Calu3 (cell line): ENCODE measurements around the gene TUT4. TPM values are rescaled to one million over a fixed set of nuclear protein-coding genes. Genes with fewer than 3 reads are reported as not detected.

Source experiments
- Bru-seq: library from RNA; stranded (reverse); fragments of 400-500 nt; gene quantifications from one replicate; lab custom pipeline; 2021; lab: Mats Ljungman, UMichigan
- BruChase-seq, 2 experiments: library from RNA; stranded (reverse); fragments of 400-500 nt; gene quantifications; one replicate each; lab custom pipeline; 2021; lab: Mats Ljungman, UMichigan
- BruUV-seq: library from RNA; stranded (reverse); fragments of 400-500 nt; replicated peaks from 2 replicates; lab custom pipeline; 2021; lab: Mats Ljungman, UMichigan
- CTCF ChIA-PET: fragments of 300-600 bp; sonication (Branson Sonifier 250); formaldehyde crosslinking; loops from one replicate; lab custom pipeline; 2022; ENCODE audit warnings: antibody characterized with exemption; lab: Charles Lee
- DNase-seq: peaks from one replicate; pipeline ENCODE4 v3.0.0; 2022
- H3K27ac Mint-ChIP-seq: one replicate; pipeline ENCODE4 v1.8.0; 2022; ENCODE audit warnings: mixed read lengths; ENCODE audit not compliant: unreplicated experiment
- H3K27me3 Mint-ChIP-seq: one replicate; pipeline ENCODE4 v1.8.0; 2022; ENCODE audit warnings: mixed read lengths; ENCODE audit not compliant: unreplicated experiment
- H3K36me3 Mint-ChIP-seq: one replicate; pipeline ENCODE4 v1.8.0; 2022; ENCODE audit warnings: mild to moderate bottlenecking, moderate library complexity, mixed read lengths; ENCODE audit not compliant: insufficient read depth, unreplicated experiment
- H3K4me1 Mint-ChIP-seq: one replicate; pipeline ENCODE4 v1.8.0; 2022; ENCODE audit warnings: mild to moderate bottlenecking, low read depth, mixed read lengths; ENCODE audit not compliant: unreplicated experiment
- H3K4me3 Mint-ChIP-seq: one replicate; pipeline ENCODE4 v1.8.0; 2022; ENCODE audit warnings: mild to moderate bottlenecking, low read depth, moderate library complexity, mixed read lengths; ENCODE audit not compliant: unreplicated experiment
- H3K9me3 Mint-ChIP-seq: one replicate; pipeline ENCODE4 v1.8.0; 2022; ENCODE audit warnings: low read depth, mixed read lengths; ENCODE audit not compliant: unreplicated experiment
- intact Hi-C: fragments of 100-400 bp; cut with micrococcal nuclease; formaldehyde crosslinking; loops from one replicate; pipeline ENCODE4 v1.10.0; 2022; ENCODE audit not compliant: unreplicated experiment
- long read RNA-seq: library from polyadenylated mRNA; stranded (forward); transcript quantifications from one replicate; pipeline ENCODE4 v2.0.0, GENCODE V29; 2022
- total RNA-seq: library from RNA; stranded (reverse); gene quantifications from 2 replicates; pipeline ENCODE4 v1.2.3, GENCODE V29; 2022
- TF ChIP-seq, protein P1 (sequence below): fragments of 200-600 bp; IDR thresholded peaks from one replicate; pipeline ENCODE4 v1.8.0; 2022; ENCODE audit warnings: antibody characterized with exemption; ENCODE audit not compliant: unreplicated experiment

Gene TUT4
- total RNA-seq: 41.4 and 55.9 TPM in 2 replicates
- Bru-seq, nascent RNA: percentile 79 among the genes with signal in this experiment
- BruChase-seq, experiment 1, labeled RNA remaining after a 6-hour chase: percentile 77 among the genes with signal in this experiment
- percentile 84 among the genes with signal in this experiment for BruChase-seq, experiment 2, labeled RNA remaining after a 2-hour chase
- long read RNA-seq, partial matches to known transcripts: 5 of 26 reads
- long read RNA-seq, other reads (novel, unspliced or antisense): 21 of 26 reads

GRCh38 chr1:52552505-52553361 lies at the start of gene TUT4:
TSS of gene TUT4 (minus strand) at chr1:52553092. CDS start at chr1:52526280, 26,812 bp downstream.
- H3K27ac Mint-ChIP-seq: no peak within 1 kb of the TSS
- DNase-seq: peak; percentile 72
- H3K9me3 Mint-ChIP-seq: no peaks in the 10 kb centered on the region
- H3K36me3 Mint-ChIP-seq: no peaks in the 10 kb centered on the region
- no peaks in the 10 kb centered on the region for H3K27me3 Mint-ChIP-seq
- no TSS peak for BruUV-seq
- peaks cover 27% of the 10 kb centered on the region for H3K4me1 Mint-ChIP-seq
- intact Hi-C loops: loop anchor here (5.0 kb wide), 1 partner anchor 135 kb away; no protein-coding TSS in a partner anchor
- CTCF ChIA-PET: interaction anchor here (0.6 to 1.4 kb wide), 13 partner anchors 8 to 614 kb away, joined by 3 to 12 read pairs (median 5); partner anchors contain the start of genes ORC1 and PRPF38A
- no peak within 1 kb of the TSS for H3K4me3 Mint-ChIP-seq
- TF ChIP-seq, protein P1, sequence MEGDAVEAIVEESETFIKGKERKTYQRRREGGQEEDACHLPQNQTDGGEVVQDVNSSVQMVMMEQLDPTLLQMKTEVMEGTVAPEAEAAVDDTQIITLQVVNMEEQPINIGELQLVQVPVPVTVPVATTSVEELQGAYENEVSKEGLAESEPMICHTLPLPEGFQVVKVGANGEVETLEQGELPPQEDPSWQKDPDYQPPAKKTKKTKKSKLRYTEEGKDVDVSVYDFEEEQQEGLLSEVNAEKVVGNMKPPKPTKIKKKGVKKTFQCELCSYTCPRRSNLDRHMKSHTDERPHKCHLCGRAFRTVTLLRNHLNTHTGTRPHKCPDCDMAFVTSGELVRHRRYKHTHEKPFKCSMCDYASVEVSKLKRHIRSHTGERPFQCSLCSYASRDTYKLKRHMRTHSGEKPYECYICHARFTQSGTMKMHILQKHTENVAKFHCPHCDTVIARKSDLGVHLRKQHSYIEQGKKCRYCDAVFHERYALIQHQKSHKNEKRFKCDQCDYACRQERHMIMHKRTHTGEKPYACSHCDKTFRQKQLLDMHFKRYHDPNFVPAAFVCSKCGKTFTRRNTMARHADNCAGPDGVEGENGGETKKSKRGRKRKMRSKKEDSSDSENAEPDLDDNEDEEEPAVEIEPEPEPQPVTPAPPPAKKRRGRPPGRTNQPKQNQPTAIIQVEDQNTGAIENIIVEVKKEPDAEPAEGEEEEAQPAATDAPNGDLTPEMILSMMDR: no peak

GRCh38 chr1:52601991-52602855 lies 49.3 kb upstream of the TUT4 start, which contains the start of gene GPX7:
TSS of gene GPX7 (plus strand) at chr1:52602371. CDS start at chr1:52602410, 39 bp downstream.
- H3K27ac Mint-ChIP-seq: no peak within 1 kb of the TSS

GRCh38 chr1:52601519-52601918 lies 48.6 kb upstream of the TUT4 start:
- no peak overlapping the region for H3K4me3 Mint-ChIP-seq
- H3K4me1 Mint-ChIP-seq: no peaks in the 10 kb centered on the region
- no TSS peak for BruUV-seq
- CTCF ChIA-PET: interaction anchor here (0.7 to 0.9 kb wide), 2 partner anchors 55 to 160 kb away, joined by 3 to 5 read pairs; no protein-coding TSS in a partner anchor
- no peak for DNase-seq
- no peaks in the 10 kb centered on the region for H3K9me3 Mint-ChIP-seq
- H3K36me3 Mint-ChIP-seq: no peaks in the 10 kb centered on the region
- H3K27ac Mint-ChIP-seq: no peak overlapping the region
- TF ChIP-seq, protein P1: no peak
- peaks cover 92% of the 10 kb centered on the region for H3K27me3 Mint-ChIP-seq
- intact Hi-C loops: no loop called here

More at GRCh38 chr1:52601991-52602855, 49.3 kb upstream of the TUT4 start, which contains the start of gene GPX7:
- BruUV-seq: no TSS peak
- CTCF ChIA-PET: interaction anchor here (0.9 kb wide), 1 partner anchor 54 kb away, joined by 3 read pairs; no protein-coding TSS in a partner anchor
- peaks cover 98% of the 10 kb centered on the region for H3K27me3 Mint-ChIP-seq
- H3K36me3 Mint-ChIP-seq: no peaks in the 10 kb centered on the region
- H3K4me3 Mint-ChIP-seq: peak within 1 kb of the TSS; percentile 43
- intact Hi-C loops: no loop called here
- H3K9me3 Mint-ChIP-seq: no peaks in the 10 kb centered on the region
- peak; percentile 14 for DNase-seq
- H3K4me1 Mint-ChIP-seq: no peaks in the 10 kb centered on the region
- TF ChIP-seq, protein P1: no peak
